NCI-H69 (cell line): ENCODE measurements around the gene WDR37.
A peak's percentile ranks its signal among the peaks of the same experiment; 100 is the strongest.
"Not testable (repeated sequence)": the region's sequence is repeated elsewhere in the genome, so short reads cannot be mapped to it uniquely, and the experiment has no call there.

Experiments
- DNase-seq: peaks from one replicate; lab custom pipeline; 2025; lab: John Stamatoyannopoulos, UW

The WDR37 gene

DNA sequence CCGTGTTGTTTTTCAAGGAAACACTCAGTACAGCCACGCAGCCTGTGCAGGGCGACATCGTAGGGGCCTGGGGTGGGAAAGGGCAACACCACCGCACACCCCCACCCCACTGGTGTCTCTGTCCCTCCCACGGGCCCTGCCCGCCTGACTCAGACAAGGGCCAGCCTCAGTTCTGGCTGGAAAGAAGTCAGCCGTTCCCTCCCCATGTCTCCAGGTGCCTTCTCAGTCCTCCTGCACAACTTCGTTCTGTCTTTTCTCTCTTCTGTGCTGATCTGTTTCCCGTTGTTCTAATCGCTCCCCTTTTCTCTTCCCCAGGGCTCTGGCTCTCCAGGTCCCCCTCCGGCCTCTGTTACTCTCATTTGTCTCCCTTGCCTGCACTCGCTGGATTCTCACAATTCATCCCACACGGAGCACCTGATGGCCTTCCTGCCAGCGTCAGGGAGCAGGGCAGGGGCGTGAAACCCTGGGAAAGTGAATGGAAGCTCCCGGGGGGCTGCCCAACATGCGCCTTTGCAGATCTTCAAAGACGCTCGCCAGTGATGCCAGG, 97.7 kb downstream of the WDR37 start:
- DNase-seq = no peak

DNA sequence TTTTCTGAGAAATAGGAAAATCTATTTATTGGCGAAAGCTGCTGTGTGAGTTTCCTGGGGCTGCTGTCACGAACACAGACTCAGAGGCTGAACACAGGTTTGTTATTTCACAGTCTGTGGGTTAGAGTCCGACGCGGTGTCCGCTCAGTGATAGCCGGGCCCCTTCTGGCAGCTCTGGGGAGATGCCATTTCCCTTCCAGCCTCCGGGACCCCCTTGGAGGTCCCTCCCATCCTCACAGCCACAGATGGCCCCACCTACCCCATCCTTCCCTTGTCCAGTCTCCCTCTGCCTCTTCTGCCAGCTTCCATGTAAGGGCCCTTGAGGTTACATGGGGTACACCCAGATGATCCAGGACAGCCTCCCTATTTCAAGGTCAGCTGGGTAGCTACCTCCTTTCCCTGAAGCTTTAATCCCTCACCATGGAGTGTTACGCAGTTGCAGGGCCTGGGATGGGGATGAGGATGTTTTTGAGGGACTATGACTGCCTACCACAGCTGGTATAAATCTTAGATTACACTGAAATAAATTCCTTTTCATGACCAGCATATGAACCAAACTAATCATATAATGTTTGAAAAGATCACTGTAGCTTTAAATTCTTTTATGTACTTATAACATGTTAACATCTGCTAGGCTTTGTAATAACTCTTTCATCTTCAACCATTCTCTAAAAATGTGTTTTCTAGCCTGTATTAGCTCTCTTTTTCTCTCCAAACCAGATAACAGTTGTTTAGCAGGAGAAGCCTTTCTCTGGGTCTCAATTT, 98.5 kb downstream of the WDR37 start:
- DNase-seq = no peak

DNA sequence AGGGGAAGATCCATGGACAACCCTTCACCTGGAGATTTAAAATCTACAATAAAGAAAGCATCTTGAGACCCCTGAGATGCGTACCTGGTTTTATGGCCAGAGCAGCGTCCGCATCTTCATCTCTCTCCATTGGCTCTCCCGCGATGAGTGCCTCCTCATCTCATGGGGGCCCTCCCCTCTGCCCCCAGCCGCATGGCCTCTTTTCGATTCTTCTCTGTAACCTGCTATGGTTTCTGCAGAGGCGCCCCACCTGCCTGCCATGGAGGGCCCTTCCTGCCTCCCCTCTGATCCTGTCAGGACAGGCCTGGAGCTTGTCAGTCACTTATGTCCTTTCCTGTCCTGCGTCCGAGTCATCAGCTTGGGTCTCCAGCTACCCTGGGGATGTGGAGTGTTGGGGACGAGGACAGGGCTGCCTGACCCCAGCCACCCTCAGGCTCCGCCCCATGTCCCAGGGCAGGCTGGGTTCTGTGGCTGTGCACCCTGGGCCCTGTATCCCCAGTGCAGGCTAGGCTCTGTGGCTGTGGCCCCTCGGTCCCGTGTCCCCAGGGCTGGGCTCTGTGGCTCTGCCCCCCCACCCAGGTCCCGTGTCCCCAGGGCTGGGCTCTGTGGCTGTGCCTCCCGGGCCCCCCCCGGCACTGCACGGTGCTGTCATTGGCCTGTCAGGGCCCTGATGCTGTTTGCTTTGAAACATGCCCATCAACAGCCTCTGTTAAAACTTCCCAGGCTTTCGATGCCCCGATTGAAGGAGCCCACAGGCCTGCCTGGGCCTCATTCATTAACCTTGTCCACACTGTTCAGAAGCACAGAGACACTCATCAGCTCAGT, 99.8 kb downstream of the WDR37 start:
- no peak for DNase-seq

DNA sequence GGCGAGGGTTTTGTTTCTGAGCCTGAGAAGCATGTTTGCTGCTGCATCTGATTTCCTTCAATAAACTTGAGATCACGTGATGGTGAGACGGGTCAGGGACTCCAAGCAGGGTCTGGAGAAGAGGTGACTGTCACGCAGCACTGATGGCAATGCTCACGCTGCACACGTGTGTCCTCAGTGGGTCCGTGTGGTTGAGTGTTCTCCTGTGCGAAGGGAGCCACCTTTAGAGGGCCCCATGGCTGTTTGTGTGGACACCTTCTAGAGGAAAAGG, 100.4 kb downstream of the WDR37 start:
- DNase-seq = no peak

DNA sequence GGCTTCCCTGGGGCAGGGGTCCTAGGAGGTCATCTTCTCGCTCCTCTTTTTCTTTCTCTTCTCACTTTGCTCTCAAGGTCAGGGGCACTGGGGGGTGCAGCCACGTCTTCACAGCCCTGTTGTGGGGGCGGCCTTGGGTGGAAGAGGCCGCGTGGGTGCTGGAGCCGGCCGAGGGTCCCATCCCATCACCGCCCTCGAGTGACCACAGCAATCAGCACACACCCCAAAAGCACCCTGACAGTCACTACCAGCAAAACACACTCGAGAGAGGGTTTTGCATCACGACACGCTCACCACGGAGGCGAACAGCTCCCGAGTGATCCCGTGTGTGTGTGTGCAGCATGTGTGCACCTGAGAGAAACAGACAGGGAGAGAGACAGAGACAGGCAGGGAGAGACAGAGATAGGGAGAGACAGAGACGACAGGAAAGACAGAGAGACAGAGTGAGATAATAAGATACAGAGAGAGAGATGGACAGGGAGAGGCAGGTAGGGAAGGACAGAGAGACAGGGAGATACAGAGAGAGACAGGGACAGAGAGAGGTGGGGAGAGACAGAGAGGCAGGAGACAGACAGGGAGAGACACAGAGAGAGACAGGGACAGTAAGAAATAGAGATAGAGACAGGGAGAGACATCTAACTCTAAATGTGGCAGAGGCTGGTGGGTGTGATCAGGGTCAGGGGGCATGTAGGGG, 100.9 kb downstream of the WDR37 start:
- no peak for DNase-seq

DNA sequence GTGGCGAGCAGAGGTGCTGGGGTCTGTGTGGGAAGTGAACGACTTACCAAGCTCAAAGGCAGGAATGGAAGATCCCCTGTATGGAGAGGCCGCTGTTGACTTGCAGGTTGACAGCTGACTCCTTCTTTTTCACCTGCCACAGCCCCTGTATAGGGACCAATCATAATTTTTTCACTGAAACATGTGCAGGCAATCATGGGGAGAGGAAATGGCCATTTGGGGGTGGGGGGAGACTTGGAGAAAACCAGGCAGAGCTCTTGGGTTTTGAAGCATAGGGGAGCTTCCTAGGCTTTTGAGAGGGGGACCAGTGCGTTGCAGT, 101.4 kb downstream of the WDR37 start:
- DNase-seq = no peak

DNA sequence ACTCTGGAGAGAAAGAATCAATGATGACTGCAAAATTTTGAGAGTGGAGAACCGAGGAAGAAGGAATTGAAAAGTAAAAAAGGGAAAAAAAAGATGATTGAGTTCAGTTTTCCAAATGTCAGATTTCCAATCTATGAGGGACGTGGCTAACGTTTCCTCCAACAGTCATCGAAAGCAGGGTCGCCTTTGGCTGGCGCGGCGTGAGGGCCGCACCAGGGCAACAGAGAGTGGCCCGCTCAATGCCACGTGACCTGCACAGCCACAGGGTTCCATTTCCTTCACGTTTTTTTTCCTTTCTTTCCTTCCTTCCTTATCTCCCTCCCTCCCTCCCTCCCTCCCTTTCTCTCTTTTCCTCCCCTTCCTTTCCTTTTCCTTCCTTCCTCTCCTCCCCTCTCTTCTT, 101.9 kb downstream of the WDR37 start:
- no peak for DNase-seq

DNA sequence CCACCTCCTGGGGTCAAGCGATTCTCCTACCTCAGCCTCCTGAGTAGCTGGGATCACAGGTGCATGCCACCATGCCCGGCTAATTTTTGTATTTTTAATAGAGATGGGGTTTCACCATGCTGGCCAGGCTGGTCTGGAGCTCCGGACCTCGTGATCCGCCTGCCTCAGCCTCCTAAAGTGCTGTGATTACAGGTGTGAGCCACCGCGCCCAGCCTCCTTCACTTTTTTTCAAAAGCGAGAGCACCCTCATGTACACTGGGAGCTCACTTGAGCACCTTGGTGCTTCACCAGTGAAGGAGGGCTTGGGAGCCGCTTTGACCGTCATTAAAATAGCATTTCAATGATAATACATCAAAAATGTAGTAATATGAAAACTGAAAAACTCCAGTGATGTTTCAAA, 102.4 kb downstream of the WDR37 start:
- not testable (repeated sequence) for DNase-seq

DNA sequence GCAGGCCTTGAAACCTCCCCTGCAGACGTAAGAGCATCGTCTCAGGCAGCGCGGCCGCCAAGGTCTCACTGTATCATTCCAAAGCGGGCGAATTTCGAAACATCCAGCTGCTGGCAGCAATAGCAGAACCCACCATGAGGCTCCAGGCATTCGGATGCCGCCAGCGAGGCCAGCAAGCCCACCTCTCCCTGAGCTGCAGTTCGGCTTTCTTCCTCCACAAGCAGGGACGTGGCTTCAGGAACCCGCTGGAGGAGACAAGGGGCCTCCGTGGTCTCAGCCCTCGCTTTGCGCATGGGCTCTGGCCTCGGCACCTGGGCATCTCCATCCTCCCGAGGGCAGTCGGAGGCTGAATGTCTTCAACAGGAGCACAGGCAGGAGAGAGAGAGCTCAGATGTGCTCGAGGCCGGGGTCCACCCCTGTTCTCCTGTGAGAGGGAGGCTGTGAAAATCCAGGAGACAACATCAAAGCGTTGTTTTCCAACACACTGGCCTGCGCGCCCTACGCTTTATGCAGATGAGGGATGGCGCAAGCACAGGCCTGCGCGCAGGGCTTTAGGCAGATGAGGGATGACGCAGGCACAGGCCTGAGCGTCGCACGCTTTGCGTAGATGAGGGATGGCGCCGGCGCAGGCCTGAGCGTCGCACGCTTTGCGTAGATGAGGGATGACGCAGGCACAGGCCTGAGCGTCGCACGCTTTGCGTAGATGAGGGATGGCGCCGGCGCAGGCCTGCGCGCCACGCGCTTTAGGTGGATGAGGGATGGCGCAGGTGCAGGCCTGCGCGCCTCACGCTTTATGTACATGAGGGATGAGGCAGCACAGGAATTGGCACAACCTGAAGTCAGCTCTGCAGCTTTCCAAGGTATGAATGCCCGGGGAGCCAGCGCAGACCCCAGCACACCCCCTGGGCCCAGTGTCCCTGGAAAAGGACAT, 103.2 kb downstream of the WDR37 start:
- no peak for DNase-seq

DNA sequence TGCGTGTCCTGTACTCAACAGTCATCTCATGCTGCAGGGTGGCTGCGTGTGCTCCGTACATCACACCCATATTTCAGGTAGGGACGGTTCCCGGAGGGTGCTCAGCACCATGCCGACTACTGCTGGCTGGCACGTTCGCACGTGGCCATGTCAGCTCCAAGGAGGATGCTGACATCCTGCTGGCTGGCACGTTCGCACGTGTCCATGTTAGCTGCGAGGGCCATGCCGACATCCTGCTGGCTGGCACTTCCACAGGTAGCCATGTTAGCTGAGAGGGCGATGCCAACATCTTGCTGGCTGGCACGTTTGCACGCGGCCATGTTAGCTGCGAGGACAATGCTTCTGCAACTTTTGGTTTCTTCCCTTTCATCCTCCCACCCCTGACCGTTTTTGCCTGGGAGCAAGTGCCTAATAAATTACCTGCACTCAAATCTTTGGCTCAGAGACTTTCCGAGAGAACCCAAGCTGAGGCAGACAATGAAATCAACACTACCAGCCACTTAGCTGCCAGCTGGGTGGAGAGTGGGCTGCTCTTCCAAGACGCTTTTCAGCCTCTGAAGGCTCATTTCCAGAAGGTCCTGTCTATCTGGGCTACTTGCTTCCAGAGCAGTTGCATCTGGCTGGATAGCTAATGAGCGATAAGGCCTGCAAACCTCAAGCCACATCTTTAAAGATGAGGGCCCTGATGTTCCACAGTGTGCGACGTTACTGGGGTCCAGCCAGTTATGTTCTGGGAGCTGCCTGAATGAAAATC, 104.6 kb downstream of the WDR37 start:
- no peak for DNase-seq

DNA sequence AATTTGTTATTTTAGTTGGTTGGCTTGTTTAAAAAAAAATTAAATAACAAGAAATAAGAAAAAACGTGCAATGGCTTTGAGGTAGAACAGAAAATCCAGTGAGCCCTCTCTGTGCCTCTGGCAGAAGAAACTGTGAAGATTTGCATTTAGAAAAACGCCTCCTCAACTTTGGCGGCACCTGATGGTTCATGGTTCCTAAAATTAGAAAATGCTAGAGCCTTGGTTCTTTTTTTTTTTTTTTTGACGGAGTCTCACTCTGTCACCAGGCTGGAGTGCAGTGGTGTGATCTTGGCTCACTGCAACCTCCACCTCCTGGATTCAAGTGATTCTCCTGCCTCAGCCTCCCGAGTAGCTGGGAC, 105.1 kb downstream of the WDR37 start:
- not testable (repeated sequence) for DNase-seq

DNA sequence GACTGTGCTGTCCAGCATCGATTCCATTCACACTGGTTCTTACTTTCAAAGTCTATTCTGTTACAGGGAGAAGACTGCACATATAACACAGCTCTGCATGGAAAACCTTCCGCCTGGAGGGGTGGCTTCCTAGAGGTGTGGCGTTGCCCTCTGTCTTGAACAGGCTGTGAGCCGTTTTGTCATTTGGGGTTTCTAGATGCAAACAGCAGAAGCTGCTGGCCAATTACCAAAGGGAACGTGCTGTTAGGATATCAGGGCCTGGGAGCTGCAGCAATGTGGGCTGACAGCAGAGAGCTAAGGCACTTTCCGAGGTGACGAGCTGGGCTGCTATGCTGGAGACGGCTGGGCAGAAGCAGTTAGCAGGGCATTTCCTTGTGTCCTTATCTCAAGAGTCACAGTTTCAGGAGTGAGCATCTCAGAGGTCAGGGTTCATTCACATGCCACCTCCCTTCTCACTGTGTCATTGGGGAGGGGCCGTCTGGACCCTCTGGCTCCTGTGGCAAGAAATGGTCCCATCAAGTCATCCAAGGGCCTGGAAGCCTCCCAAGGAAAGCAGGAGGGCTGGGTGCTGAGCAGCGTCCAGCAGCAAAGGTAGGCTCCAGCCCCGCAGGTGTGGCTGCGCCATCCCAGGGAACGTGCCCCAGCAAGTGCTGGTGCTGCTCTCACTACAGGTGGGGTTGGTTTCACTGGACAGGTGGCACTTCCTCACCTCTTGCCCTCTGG, 106.5 kb downstream of the WDR37 start:
- DNase-seq = no peak

DNA sequence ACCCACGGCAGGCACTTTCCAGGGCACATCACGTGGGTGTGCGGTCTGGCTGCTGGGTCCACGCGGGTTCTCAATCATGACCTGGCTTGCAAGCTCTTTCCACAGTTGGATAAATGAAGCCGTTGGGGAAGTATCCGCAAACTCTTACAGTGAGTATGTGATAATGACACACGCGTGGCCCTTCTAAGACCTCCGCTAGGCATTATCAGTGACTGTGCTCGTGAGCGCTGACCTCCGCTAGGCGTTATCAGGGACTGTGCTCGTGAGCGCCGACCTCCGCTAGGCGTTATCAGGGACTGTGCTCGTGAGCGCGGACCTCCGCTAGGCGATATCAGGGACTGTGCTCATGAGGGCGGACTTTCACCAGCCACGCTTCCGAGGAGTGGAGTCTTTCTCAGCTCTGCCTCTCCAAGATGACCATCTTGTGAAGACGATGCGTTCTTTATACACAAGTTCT, 107.0 kb downstream of the WDR37 start:
- no peak for DNase-seq

DNA sequence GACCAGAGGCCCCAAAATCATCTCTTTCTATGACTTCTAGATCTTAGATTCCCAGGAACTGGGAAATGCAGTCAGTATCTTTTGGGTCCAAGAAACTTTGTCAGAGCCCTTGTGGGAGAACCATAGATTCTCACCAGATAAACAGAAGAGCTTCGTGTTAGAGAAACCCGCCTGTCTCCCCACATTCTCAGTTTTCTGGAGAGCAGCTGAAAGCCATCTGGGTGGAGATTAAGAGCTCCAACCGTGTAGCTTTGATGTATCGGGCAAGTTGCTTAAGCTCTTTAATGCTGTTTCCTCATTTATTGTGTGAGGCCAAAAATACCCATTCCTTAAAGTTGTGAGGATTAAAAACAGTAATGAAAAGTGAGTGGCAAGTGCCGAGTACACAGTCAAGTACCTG, 107.6 kb downstream of the WDR37 start:
- DNase-seq = no peak

DNA sequence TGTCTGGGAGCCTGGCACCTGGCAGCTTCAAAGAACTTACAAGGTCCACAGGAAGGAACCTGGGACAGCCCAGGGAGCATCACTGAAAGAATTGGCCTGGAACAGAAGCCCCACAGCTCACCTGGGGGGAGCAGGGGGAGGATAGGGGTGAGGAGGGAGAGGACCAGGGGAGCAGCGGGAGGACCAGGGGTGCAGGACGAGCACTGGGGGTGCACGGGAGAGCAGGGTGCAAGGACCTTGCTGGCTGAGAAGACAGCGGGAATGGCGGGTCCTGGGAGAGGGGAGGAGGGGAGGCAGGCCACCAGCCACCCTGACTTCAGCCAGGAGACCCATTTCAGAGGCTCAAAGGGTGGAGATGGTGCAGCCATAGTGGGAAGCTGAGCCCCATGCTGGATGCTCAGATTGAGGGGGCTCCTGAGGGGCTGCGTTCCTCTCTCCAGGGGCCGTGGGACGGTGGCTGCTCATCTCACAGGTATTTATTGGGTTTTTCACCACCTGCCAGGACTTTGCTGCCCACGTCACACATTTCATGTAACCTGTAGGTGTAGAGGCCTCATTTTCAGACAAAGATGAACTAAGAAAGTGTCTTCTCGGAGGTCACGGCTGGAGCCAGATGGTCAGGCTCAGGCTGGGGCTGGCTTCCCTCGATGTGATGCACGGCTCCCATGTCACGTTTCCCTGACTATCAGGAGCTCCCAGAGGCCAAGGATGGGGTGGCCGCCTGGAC, 110.1 kb downstream of the WDR37 start:
- no peak for DNase-seq

DNA sequence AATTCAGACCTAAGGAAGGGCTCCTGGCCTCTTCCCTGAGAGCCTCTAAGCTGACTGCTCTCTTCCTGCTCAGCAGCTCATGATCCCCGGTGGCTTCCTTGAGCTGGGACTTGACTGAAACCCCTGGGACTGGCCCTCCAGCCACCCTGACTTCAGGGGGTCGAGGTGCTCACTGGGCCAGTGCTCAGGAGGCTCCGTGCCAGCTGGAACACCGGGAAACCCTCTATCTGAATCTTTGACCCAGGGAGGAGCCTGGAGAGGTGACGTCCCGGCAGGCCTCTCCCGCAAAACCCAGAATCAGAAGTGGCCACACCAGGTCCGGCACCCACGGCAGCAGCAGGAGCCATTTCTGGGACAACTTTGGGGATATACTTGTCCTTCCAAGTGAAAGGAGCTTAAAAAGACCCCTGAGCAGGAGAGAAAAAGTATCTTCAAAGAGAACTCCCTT, 110.7 kb downstream of the WDR37 start:
- no peak for DNase-seq

DNA sequence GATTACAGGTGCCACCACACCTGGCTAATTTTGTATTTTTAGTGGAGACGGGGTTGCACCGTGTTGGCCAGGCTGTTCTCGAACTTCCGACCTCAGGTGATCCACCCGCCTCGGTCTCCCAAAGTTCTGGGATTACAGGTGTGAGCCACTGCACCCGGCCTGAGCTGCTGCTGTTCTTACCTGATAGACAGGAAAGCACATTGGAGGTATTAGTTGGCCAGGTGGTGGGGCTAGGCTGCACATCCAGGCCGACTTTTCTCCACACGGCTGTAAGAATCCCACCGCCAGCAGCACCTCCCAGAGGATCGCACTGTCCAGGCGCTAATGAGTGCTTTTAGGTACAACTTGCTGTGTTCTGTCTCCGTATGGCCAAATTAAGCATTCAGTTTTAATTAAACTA, 112.6 kb downstream of the WDR37 start:
- peak; percentile 1 for DNase-seq

DNA sequence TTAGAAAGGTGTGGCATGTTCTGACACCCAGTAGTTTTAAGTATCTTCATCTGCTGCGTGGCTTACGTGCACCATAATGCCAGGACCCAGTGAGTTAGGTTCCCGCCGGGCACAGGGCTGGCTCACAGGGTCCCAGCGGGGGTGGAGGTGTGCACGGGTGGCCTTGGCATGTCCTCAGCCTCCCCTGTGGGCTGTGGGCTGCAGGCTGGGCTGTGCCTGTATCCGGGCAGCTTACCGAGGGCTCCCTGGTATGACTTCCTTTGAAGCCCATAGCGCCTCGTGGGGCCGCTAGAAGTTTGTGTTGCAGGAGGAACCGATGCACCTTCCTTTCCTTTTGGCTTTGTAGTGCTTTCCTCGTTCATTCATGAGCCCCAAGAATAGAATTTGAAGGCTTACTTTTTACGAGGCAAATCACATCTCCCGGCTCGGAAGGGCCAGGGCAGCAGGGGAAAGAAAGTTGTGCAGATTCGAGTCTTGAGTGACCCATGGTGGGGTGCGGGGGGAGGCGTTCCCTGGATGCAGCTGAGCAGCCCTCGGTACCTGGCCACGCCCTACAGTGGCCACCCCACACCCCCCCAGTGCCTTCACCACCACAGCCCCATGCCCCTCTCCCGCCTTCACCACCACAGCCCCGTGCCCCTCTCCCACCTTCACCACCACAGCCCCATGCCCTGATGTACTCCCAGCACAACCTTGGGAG, 113.2 kb downstream of the WDR37 start:
- no peak for DNase-seq
